Stimulated activated CD4-positive, alpha-beta T cell treated with anti-CD3 and anti-CD28 coated beads, Interleukin-2, amount 100 ng/mL, for 48 hours (primary cell): ENCODE data around the gene COMTD1.

ENCODE experiments used
- DNase-seq, 2 donors: peaks; one replicate each; pipeline ENCODE4 v3.0.0-alpha.2; 2020

The COMTD1 gene

GRCh38 chr10:75235375-75236177 is at the start of gene COMTD1:
COMTD1 (minus strand) TSS chr10:75235957; CDS start chr10:75235928, 29 bp downstream.
- DNase-seq: peak; percentile 95 to 96

- no peak for DNase-seq
These were observed 48.1 kb upstream of the COMTD1 start for GRCh38 chr10:75283671-75284470.

GRCh38 chr10:75283078-75283670 is 47.4 kb upstream of the COMTD1 start:
- no peak for DNase-seq

- no peak for DNase-seq
These were observed 46.2 kb upstream of the COMTD1 start for GRCh38 chr10:75281974-75282373.

- DNase-seq: no peak
These were observed 44.5 kb upstream of the COMTD1 start for GRCh38 chr10:75280236-75280635.

GRCh38 chr10:75276069-75276872 is 40.5 kb upstream of the COMTD1 start:
- no peak for DNase-seq

- DNase-seq: no peak
These were observed 37.1 kb upstream of the COMTD1 start for GRCh38 chr10:75272896-75273295.

- no peak for DNase-seq
These were observed 36.3 kb upstream of the COMTD1 start for GRCh38 chr10:75272094-75272493.

GRCh38 chr10:75269605-75270004 is 33.8 kb upstream of the COMTD1 start:
- DNase-seq: no peak

- no peak for DNase-seq
These were observed 31.2 kb upstream of the COMTD1 start for GRCh38 chr10:75266945-75267344.

- DNase-seq: no peak
These were observed 30.1 kb upstream of the COMTD1 start for GRCh38 chr10:75265856-75266255.

- DNase-seq: no peak
These were observed 28.0 kb upstream of the COMTD1 start for GRCh38 chr10:75263806-75264205.

- DNase-seq: no peak
These were observed 26.3 kb upstream of the COMTD1 start for GRCh38 chr10:75261813-75262705.

GRCh38 chr10:75260990-75261389 is 25.2 kb upstream of the COMTD1 start:
- no peak for DNase-seq

- no peak for DNase-seq
These were observed 19.0 kb upstream of the COMTD1 start for GRCh38 chr10:75254739-75255138.

- DNase-seq: no peak
These were observed 17.8 kb upstream of the COMTD1 start for GRCh38 chr10:75253281-75254220.

GRCh38 chr10:75250934-75251333 is 15.2 kb upstream of the COMTD1 start:
- no peak for DNase-seq

GRCh38 chr10:75247797-75248196 is 12.0 kb upstream of the COMTD1 start:
- no peak for DNase-seq

GRCh38 chr10:75246506-75246905 is 10.7 kb upstream of the COMTD1 start:
- DNase-seq: no peak
